HepG2 (cell line): ENCODE measurements around the gene TAS1R3. TPM values are rescaled to one million over a fixed set of nuclear protein-coding genes. Genes with fewer than 3 reads are reported as not detected.

Source experiments
- DDIT3 ChIP-seq: sonication (generic); formaldehyde crosslinking; IDR thresholded peaks from 2 replicates; pipeline ENCODE4 v1.4.0; 2020; ENCODE audit warnings: mild to moderate bottlenecking, missing genetic modification reagents
- GATAD1 ChIP-seq: IDR thresholded peaks from 2 replicates; pipeline ENCODE4 v1.6.1; 2016; ENCODE audit warnings: missing genetic modification reagents, missing compliant biosample characterization
- MAZ ChIP-seq, 2 experiments: sonication (generic) in 1 of 2; formaldehyde crosslinking in 1 of 2; IDR thresholded peaks; 2 replicates each; pipeline versions ENCODE4 v1.5.0 to v1.6.1; 2012 to 2020; ENCODE audit warnings: low read depth in 2 of 2, mild to moderate bottlenecking in 2 of 2, borderline replicate concordance in 1 of 2, improper control_type of control experiment in 1 of 2, low read length in 1 of 2, missing genetic modification reagents in 1 of 2, moderate library complexity in 1 of 2
- MED1 ChIP-seq: sonication (generic); formaldehyde crosslinking; IDR thresholded peaks from 2 replicates; pipeline ENCODE4 v1.4.0; 2020; ENCODE audit warnings: missing genetic modification reagents
- MTF1 ChIP-seq: sonication (generic); formaldehyde crosslinking; IDR thresholded peaks from 2 replicates; pipeline ENCODE4 v1.5.0; 2020; ENCODE audit warnings: missing genetic modification reagents
- PBX2 ChIP-seq: IDR thresholded peaks from 2 replicates; pipeline ENCODE4 v1.6.1; 2016; ENCODE audit warnings: control low read depth
- RXRA ChIP-seq: sonication (generic); formaldehyde crosslinking; IDR thresholded peaks from 2 replicates; pipeline ENCODE4 v1.5.1; 2020; ENCODE audit warnings: missing genetic modification reagents
- SIX1 ChIP-seq: sonication (generic); formaldehyde crosslinking; IDR thresholded peaks from 2 replicates; pipeline ENCODE4 v1.4.0; 2020; ENCODE audit warnings: missing genetic modification reagents, borderline replicate concordance
- TFE3 ChIP-seq: IDR thresholded peaks from 2 replicates; pipeline ENCODE4 v1.6.1; 2016
- ZBTB25 ChIP-seq: IDR thresholded peaks from 2 replicates; pipeline ENCODE4 v1.6.1; 2018; ENCODE audit warnings: missing genetic modification reagents
- ZBTB4 ChIP-seq: sonication (generic); formaldehyde crosslinking; IDR thresholded peaks from 2 replicates; pipeline ENCODE4 v1.4.0; 2020; ENCODE audit warnings: missing genetic modification reagents, mild to moderate bottlenecking, borderline replicate concordance
- ZBTB7A ChIP-seq: sonication (generic); formaldehyde crosslinking; IDR thresholded peaks from 2 replicates; pipeline ENCODE4 v1.8.0; 2022; ENCODE audit warnings: mild to moderate bottlenecking, missing genetic modification reagents
- ZNF263 ChIP-seq: sonication (generic); formaldehyde crosslinking; IDR thresholded peaks from 2 replicates; pipeline ENCODE4 v1.4.0; 2020; ENCODE audit warnings: missing genetic modification reagents
- ZNF501 ChIP-seq: sonication (generic); formaldehyde crosslinking; IDR thresholded peaks from 2 replicates; pipeline ENCODE4 v1.5.1; 2020; ENCODE audit warnings: mild to moderate bottlenecking, moderate library complexity, missing genetic modification reagents
- ZNF510 ChIP-seq: sonication (generic); formaldehyde crosslinking; IDR thresholded peaks from 2 replicates; pipeline ENCODE4 v1.4.0; 2020; ENCODE audit warnings: low read depth, mild to moderate bottlenecking, missing genetic modification reagents
- ZNF562 ChIP-seq: sonication (generic); formaldehyde crosslinking; IDR thresholded peaks from 2 replicates; pipeline ENCODE4 v1.8.0; 2022; ENCODE audit warnings: missing genetic modification reagents, borderline replicate concordance
- ZNF567 ChIP-seq: sonication (generic); formaldehyde crosslinking; IDR thresholded peaks from 2 replicates; pipeline ENCODE4 v1.8.1; 2023; ENCODE audit warnings: mild to moderate bottlenecking, missing genetic modification reagents, borderline replicate concordance
- ZNF709 ChIP-seq: sonication (generic); formaldehyde crosslinking; IDR thresholded peaks from 2 replicates; pipeline ENCODE4 v1.5.0; 2020; ENCODE audit warnings: mild to moderate bottlenecking, missing genetic modification reagents
- ZNF740 ChIP-seq: sonication (generic); formaldehyde crosslinking; IDR thresholded peaks from 2 replicates; pipeline ENCODE4 v1.4.0; 2020; ENCODE audit warnings: missing genetic modification reagents
- ZNF788 ChIP-seq: sonication (generic); formaldehyde crosslinking; IDR thresholded peaks from 2 replicates; pipeline ENCODE4 v1.5.0; 2020; ENCODE audit warnings: mild to moderate bottlenecking, missing genetic modification reagents, borderline replicate concordance
- polyA plus RNA-seq, 8 experiments: library from polyadenylated mRNA; depleted of rRNA in 3 of 8; stranded (reverse) in 7 of 8; unstranded in 1 of 8; fragments of >200 nt; fragmentation: Illumina TruSeq in 4 of 8; extraction: Trizol in 4 of 8; gene quantifications; 2 replicates each; pipeline versions ENCODE4 v1.2.1 to v1.2.3, GENCODE V29; 2011 to 2016; ENCODE audit warnings: low read depth in 4 of 8, missing spikeins in 1 of 8, mixed read lengths in 1 of 8; ENCODE audit not compliant: insufficient read depth in 1 of 8
- total RNA-seq, 5 experiments: library from RNA; depleted of rRNA; stranded (reverse); fragments of >200 nt; fragmentation: Illumina TruSeq; extraction: Trizol; gene quantifications; 2 replicates each; pipeline ENCODE4 v1.2.3, GENCODE V29; 2016; ENCODE audit warnings: low read depth in 1 of 5

TAS1R3 gene
- total and polyA plus RNA-seq, 2 of the 13 experiments (the other 11 are each of a cell fraction or from before 2014, with no cell fraction given), result 0.13 to 0.15 TPM

- TF ChIP-seq GATAD1 (CRISPR knock-in tag), result peak; percentile 53; the same call in 1 of the 2 replicates
- peak; percentile 29; the same call in 1 of the 2 replicates for TF ChIP-seq ZNF709
- TF ChIP-seq DDIT3 (CRISPR knock-in tag), result no peak
- TF ChIP-seq ZNF740 (CRISPR knock-in tag), result no peak
- TF ChIP-seq SIX1 (CRISPR knock-in tag), result no peak
- no peak; the same call in 1 of the 2 replicates for TF ChIP-seq ZBTB7A (CRISPR knock-in tag)
- no peak for TF ChIP-seq ZNF510 (CRISPR knock-in tag)
- TF ChIP-seq MAZ (IDR thresholded peaks at IDR 0.05; ENCODE audit: borderline replicate concordance, low read depth, low read length), result no peak
- peak; percentile 51; the same call in 1 of the 2 replicates for TF ChIP-seq MAZ (CRISPR knock-in tag; IDR thresholded peaks at IDR 0.05; ENCODE audit: low read depth)
- peak; percentile 39; the same call in 1 of the 2 replicates for TF ChIP-seq RXRA (CRISPR knock-in tag)
- TF ChIP-seq MED1 (CRISPR knock-in tag), result no peak
- TF ChIP-seq ZNF501 (CRISPR knock-in tag), result peak; percentile 55; the same call in 1 of the 2 replicates
- TF ChIP-seq ZNF788 (CRISPR knock-in tag), result peak; percentile 64; the same call in 1 of the 2 replicates
- TF ChIP-seq ZNF263, result peak; percentile 85
- no peak for TF ChIP-seq ZNF567 (CRISPR knock-in tag)
- TF ChIP-seq MTF1 (CRISPR knock-in tag), result no peak
- no peak for TF ChIP-seq TFE3
- TF ChIP-seq ZBTB4 (CRISPR knock-in tag), result 0 out of 2 replicates have a peak, but pooled peaks have one; percentile 29
- no peak for TF ChIP-seq PBX2
- no peak for TF ChIP-seq ZNF562 (CRISPR knock-in tag)
- no peak; the same call in 1 of the 2 replicates for TF ChIP-seq ZBTB25 (CRISPR knock-in tag)
These were observed 16.8 kb downstream of the TAS1R3 start (continued) for GRCh38 chr1:1347663-1348419.
